ENCODE data around the gene CHAF1B.

DNA sequence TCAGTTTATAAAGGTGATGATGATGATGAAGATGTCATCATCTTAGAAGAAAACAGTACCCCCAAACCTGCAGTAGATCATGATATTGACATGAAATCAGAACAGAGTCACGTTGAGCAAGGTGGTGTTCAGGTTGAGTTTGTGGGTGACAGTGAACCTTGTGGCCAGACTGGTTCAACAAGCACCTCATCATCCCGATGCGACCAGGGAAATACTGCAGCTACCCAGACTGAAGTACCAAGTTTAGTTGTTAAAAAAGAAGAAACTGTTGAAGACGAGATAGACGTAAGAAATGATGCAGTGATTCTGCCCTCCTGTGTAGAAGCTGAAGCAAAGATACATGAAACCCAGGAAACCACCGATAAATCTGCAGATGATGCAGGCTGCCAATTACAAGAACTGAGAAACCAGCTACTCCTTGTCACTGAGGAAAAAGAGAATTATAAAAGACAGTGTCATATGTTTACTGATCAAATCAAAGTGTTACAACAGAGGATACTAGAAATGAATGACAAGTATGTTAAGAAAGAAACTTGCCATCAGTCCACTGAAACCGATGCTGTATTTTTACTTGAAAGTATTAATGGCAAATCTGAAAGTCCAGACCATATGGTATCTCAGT lies 16.0 kb upstream of the CHAF1B start:
- no peak for TF ChIP-seq CTCF (IDR thresholded peaks at IDR 0.05; ENCODE audit: low read depth, low read length)
- no peak for TF ChIP-seq EZH2phosphoT487 (IDR thresholded peaks at IDR 0.05; ENCODE audit: low read depth)

All from OCI-LY3 (cell line).